HG02884 (cell line): ENCODE data around the gene ATAD3A.
"Not testable (repeated sequence)": the region's sequence is repeated elsewhere in the genome, so short reads cannot be mapped to it uniquely, and the experiment has no call there.

ENCODE experiments used
- ATAC-seq: cut with Tn5 transposase; IDR thresholded peaks from one replicate; pipeline ENCODE4 v1.9.1; 2021; ENCODE audit warnings: mild to moderate bottlenecking, moderate library complexity; ENCODE audit not compliant: unreplicated experiment

ATAD3A gene

DNA sequence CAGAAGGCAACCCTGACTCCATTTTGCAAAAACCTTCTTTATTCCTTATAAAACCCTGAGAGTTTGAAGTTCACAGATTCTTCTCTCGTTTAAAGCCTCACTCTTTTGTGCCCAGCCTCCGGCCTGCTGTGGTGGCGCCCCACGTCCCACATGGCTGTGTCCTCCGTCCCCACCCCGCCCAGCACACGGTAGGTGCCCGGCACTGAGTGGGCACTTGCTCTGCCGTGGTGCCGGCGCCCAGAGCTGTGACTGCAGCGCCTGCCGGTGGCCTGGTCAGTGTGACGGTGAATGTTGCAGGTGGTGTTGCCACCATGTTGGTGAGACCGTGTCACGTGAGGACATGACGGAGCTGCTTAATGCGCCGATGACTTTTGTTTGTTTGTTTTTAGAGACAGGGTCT, 9.4 kb downstream of the ATAD3A start:
- ATAC-seq, result no peak

DNA sequence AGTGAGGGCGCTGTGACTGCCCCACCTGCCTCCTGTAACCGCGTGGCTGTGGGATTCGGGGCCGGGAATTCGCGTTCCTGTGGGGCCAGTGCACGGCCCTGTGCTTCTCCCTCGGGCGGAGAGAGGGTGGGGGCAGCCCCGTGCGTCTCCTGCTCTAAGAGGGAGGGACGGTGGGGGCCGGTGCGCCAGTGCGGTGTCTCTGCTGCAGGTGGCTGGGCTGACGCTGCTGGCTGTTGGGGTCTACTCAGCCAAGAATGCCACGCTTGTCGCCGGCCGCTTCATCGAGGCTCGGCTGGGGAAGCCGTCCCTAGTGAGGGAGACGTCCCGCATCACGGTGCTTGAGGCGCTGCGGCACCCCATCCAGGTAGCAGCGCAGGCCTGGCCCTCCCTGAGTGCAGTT, 10.6 kb downstream of the ATAD3A start:
- ATAC-seq, result not testable (repeated sequence)

DNA sequence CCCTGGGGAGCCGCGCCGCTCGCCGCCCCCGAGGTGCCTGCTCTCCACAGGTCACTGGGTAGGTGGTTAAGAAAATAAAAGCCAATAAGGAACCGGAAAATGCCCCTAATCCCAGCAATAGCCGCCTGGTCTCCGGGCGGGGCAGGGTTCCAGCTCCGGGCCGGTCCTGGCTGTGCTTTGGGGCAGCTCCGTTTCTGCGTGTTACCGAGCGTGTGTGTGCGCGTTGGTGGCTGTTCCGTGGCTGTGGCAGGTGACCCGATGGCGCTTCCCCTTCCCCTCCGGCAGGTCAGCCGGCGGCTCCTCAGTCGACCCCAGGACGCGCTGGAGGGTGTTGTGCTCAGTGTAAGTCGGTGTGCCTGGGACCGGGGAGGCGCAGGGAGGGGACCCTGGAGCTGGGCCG, 11.3 kb downstream of the ATAD3A start:
- ATAC-seq, result not testable (repeated sequence)

DNA sequence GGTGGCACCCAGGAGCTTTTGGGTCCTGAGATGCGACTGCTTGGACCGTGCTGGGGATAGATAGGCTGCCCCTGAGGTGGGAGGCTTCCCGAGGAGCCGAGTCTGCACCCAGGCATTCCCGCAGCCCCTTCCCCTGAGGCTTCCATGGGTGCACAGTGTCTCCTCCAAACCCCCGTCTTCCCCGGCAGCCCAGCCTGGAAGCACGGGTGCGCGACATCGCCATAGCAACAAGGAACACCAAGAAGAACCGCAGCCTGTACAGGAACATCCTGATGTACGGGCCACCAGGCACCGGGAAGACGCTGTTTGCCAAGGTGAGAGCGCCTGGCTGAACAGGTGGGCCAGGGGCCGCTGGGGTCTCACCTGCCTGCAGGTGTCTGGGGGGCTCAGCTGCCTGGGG, 11.7 kb downstream of the ATAD3A start:
- not testable (repeated sequence) for ATAC-seq

DNA sequence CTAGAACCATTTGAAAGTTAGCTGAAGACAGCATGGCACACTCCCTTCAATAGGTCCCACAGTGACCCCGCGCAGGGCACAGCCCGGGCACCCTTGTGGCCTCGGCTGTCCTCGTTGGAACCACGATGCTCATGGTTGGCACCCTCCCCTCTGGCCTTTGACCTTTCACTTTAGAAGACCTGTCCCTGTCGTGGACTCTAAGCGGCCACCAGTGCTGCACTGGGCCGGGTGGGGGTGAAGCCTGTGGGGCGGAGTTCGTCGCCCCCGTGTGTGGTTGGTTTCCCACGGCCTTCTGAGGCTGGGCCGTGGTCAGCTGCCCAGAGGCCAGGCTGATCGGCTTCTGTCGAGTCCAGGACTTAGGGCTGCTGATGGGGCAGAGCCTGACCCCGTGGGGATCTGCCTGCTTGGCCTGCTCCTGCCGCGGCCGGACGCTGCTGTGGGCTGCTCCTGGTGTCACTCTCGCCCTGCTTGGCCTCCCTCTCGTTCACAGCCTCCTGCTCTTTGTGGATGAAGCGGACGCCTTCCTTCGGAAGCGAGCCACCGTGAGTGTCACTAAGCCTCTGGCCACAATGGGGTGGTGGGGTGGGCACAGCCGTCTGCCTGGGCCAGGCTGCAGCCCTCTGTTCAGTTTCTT, 12.9 kb downstream of the ATAD3A start:
- not testable (repeated sequence) for ATAC-seq

DNA sequence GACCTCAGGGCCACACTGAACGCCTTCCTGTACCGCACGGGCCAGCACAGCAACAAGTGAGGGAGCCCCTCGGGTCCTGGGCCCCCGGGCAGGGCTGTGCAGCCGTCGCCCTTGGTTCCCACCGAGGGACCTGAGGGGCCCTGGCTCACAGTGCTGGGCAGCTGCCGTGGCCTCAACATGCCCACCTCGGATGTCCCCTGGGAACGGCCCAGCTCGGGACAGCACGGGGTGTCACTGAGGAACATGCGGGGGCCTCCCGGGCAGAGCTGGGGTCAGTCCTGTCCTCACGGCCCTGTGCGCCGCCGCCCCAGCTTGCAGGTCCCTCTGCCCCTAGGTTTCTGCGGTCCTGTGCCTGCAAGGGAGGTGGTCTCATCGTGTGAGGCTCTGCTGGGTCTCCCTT, 14.5 kb downstream of the ATAD3A start:
- ATAC-seq, result not testable (repeated sequence)

DNA sequence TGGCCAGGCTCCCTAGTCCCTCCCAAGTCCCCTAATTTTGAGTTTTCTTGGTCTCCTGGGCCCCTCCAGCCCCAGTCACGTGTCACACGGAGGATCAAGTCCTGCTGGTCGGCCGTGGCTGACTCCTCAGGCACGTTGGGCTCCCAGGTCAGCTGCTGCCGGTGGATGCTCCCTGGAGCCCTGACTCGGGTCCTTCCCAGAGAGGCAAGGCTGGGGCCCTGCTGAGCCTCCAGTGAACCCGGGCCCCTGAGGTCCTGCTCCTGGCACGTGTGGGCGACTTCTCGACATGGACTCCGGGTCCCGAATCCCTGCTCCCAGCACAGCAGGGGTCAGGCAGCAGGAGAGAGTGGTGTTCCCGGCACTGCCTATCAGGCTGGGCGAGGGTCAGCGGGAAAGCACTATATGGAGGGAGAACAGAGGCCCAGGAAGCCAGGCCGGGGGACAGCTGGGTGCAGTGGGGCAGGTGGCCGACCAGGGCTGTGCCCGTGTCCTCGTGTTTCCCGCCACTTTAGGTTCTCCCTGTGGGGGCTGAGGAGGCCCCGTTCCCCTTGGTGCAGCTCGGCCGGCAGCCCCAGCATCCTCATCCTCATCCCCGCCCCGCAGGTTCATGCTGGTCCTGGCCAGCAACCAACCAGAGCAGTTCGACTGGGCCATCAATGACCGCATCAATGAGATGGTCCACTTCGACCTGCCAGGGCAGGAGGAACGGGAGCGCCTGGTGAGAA, 15.3 kb downstream of the ATAD3A start:
- ATAC-seq, result no peak

DNA sequence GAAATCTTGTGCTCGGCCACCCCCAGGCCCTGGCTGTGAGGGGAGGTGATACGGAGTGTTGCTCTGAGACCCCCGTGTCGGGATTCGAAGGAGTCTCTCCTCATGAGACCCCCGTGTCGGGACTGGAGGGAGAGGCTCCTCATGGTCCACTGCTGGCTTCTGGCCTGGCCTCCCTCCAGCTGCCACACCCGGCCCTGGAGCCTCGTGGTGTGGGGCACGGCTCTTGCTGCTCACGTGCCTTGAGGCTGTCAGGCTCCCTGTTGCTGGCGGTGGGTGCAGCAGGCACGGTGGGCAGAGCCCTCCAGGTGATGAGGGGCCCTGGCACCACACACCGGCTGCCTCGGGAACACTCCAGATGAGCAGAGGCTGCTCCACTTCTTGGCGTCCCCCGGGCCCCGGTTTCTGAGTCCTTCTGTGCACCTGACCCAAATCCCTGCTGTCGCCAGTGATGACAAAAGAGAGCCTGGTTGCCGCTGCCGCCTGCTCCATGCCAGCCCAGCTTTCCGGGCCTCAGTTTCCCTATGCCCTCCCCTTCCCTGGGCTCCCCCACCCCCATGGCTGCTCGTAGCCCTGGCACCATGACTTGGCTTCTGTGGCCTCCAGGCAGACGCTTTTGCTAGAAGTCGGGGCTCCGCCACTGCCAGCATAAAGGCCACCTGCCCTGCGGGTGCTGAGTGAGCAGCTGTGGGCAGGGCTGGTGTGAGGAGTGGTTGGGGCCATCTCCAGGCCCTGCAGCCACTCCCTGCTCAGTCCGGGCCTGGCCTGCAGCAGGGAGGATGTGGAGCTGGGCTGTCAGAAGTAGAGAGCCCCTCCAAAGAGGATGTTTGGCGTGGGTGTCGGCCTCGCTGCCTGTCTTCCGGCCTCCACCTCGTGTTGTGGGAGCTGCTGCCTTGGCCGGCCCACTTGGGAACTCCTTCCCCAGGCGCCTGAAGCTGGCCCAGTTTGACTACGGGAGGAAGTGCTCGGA, 16.6 kb downstream of the ATAD3A start:
- ATAC-seq, result no peak

DNA sequence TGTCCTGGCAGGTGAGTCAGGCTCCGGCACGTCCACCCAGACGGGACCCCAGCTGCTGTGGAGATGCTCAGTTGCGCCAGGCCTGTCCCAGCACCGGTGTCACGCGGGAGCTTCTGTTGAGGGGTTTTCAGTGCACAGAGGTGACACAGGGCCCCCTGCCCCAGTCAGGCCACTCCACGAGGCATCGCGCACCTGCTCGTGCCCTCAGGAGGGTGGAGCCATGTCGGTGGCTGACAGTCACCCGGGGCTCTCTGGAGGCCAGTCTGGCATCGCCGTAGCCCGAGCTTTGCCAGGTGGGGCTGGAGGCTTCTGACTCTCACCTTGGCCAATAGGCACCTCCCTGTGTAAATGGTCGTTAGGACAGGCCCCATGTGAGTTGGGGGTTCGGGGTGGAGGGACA, 17.4 kb downstream of the ATAD3A start:
- ATAC-seq, result no peak

DNA sequence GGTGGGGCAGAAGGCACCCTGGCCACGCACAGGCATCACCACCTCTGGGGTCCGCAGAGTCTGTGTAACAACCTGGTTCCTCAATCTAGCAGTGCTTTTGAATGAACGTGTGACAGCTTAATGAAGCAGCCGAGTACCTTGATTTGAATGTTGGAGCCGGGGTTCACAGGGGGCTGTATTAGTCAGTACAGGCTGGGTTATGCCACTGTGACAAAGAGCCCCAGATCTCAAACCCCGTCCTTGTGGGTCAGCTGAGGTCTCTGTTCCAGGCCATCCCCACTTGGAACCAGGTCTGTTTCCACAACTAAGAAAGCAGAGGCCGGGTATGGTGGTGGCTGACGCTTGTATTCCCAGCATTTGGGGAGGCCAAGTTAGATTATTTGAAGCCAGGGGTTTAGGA, 18.0 kb downstream of the ATAD3A start:
- no peak for ATAC-seq

DNA sequence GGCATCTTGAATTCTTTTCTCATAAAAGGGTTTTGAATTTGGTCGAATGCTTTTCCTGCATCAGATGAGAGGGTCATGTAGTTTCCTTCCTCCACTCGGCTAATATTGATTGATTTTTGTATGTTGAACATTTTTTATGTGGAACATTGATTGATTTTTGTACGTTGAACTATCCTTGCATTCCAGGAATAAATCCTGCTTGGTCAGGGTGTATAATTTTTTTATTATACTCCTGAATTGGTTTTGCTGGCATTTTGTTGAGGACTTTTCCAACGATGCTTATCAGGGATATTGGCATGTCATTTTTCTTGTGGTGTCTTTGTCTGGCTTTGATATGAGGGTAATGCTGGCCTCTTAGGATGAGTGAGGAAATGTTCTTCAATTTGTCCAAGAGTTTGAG, 20.0 kb downstream of the ATAD3A start:
- ATAC-seq, result no peak

DNA sequence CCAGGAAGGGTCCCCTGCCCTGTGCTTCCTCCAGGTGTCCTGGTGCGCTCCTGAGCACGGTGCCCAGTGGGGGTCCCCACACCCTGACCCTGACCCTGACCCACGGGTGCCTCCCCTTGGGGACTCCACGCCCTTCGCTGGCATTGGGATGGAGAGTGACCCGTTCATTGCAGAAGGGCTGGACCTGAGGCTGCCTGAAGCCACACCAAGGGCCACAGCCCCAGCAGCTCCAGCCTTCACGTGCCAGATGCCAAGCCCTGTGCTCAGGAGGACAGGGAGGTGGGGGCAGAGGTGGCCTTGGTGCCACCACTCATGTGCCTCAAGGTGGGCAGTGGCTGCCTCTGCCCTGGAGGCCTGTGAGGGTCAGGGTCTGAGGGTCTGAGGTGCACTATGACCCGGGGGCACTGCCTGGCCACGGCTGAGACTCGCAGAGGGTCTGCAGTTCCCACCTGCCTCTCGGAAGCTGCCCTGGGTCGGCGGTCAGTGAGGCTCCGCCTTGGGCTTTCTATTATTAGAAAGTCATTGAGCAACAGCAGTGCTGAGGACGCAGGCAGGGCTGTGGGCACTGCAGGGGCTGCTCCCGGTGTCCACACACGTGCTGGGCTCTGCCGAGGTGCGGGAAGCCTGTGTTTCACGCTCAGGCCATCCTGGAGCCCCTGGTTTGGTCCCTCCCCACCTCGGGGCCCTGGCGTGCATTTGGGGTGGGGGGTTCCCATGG, 21.4 kb downstream of the ATAD3A start:
- ATAC-seq, result not testable (repeated sequence)

DNA sequence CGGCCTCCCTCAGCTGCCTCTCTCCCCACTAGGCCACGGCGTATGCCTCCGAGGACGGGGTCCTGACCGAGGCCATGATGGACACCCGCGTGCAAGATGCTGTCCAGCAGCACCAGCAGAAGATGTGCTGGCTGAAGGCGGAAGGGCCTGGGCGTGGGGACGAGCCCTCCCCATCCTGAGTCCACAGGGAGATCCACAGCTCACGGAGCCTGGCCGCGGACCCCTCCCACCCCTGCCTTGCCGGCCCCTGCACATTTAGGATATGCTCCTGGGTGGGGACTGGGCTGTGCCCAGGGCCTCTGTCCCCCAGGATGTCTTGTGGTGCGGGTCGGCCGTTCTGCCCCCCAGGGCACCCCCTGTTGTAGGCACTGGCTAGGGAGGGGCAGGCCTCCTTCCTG, 21.9 kb downstream of the ATAD3A start:
- not testable (repeated sequence) for ATAC-seq

DNA sequence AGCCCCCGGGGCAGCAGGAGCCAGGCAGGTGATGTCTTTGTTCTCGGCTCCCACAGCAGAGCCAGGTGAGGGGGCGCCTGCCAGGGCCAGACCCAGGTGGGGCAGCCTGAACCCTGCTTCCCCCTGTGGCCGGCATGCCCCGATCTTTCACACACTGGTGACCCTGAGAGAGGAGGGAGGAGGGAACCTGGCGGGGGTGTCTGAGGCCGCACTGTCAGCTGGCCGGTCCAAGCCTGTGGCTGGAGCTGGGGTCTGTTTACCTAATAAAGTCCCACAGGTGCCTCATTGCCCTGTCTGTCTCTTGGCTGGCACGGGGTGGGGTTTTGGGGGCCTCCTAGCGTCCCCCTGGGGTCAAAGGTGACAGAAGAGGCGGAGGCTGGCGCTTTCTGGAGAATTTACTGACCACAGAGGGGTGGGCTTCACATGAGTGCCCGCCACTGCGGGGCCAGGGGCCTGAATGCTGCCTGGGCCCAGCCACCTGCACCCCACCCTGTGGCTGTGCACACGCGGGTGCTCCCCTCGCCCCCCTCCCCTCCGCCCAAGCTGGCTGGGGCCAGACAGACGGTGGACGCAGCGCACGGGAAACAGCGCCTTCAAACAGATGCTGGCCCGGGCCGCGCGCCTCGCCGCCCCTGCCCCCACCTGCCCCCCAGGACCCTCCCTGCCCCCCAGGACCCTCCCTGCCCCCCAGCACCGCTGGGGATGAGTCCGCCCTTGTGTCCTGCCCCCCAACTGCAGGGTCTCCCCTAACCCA, 22.6 kb downstream of the ATAD3A start:
- ATAC-seq, result no peak

DNA sequence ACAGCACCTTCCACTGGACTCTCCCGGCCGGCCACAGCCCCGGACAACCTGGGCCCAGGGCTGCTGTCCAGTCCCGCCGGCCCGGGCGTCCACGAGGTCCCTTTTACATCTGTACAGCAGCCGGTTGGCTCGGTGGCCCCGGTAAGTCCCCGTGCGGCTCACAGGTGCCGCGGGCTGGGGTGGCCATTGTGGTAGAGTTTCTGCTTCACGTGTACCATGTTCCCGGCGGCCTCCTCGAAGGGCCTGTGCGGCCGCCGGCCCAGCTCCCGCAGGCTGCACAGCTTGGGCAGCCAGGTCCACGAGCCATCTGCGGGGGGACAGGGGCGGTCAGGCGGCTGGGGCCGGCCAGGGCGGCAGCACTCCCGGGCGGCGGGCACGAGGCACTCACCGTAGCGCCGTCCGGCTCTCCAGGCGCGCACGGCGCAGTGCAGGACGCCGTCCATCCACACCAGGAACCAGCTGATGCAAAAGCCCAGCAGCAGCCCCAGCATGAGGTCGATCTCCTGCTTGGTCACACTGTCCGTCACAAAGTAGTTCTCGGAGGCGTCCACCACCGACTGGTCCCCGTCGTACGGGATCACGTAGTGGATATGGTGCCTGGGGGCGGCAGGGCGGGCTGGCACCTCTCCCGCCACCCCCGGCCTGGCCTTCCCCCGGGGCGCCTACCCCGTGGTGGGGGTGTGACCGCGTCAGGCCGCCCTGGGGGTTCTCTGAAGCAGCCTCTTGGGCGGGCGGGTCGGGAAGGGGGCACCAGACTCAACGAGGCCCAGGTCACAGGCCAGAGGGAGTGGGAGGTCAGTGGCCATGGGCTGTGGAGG, 23.4 kb downstream of the ATAD3A start:
- no peak for ATAC-seq

DNA sequence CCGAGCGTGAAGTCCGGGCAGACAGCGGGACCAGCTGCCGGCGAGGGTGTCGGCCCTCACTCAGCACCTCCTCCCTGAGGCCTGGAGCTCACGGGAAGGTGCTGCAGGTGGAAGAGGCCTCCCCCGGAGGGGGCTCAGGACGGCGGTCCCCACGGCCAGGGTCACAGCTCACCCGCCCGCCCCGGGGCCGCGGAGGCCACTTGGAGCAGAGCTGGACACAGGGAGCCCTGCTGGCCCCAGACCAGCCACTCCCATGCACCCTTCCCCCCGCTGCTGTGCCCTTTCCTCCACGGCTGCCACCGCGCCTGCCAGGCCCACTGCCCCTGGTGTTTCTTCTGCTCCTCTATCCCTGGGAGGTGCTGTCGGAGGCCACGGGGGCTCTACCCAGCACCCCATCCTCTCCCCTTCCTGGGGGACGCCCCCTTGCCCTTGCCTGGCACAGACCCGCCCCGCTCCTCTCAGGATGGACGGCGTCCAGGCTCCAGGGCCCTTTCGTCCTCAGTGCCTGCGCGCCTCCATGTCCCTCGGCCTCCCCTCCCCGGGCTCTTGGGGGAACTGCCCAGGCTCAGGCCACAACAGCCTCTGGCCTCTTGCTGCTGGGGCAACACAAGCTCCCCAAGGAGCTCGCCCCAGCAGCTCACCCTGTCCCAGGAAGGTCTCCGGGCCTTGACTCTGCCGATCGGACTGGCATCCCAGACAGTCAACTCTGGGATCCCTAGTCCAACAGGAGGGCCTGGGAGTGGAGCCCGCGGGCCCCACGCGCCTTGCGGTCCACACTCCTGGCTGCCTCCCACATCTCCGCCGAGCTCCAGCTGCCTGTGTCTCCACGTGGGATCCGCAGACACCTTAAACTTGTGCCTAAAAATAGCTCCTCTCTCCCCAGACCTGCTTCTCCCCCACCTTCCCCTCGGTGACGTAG, 24.3 kb downstream of the ATAD3A start:
- no peak for ATAC-seq

DNA sequence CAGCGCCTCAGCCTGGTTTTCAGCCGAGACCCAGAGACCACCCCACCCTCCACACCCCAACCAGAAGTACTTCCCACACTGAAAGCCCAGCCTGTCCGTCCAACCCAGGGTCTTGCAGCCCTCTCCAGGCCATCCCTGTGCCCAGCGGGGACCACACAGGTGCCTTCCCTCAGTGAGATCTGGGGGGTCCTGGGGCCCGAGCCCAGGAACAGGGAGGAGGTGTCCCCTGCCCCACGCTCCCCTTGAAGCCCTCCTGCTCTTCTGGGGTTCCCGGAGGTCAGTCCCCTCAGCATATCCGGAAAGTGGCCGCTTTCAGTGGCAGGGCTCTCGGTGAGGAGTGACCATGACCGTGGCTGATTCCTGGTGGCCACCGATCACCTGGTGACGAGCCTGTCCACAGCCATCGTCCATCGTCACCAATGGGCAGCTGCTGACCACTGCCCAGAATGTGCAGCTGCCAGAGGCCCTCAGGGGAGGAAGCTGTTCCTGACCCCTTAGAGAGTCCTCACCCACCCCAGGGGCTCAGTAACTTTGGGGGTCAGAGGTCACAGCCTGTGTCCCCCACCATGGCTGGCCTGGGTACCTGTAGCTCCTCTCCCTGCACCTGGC, 25.1 kb downstream of the ATAD3A start:
- no peak for ATAC-seq
